Stimulated activated naive CD4-positive, alpha-beta T cell treated with Interleukin-2 at 50 U/mL for 16 hours (primary cell): Measurements from ENCODE around the gene HASPIN.
"Not testable (repeated sequence)": the region's sequence is repeated elsewhere in the genome, so short reads cannot be mapped to it uniquely, and the experiment has no call there.

ENCODE experiments used
- DNase-seq: peaks from one replicate; lab custom pipeline; 2025; lab: John Stamatoyannopoulos, UW

HASPIN gene

DNA sequence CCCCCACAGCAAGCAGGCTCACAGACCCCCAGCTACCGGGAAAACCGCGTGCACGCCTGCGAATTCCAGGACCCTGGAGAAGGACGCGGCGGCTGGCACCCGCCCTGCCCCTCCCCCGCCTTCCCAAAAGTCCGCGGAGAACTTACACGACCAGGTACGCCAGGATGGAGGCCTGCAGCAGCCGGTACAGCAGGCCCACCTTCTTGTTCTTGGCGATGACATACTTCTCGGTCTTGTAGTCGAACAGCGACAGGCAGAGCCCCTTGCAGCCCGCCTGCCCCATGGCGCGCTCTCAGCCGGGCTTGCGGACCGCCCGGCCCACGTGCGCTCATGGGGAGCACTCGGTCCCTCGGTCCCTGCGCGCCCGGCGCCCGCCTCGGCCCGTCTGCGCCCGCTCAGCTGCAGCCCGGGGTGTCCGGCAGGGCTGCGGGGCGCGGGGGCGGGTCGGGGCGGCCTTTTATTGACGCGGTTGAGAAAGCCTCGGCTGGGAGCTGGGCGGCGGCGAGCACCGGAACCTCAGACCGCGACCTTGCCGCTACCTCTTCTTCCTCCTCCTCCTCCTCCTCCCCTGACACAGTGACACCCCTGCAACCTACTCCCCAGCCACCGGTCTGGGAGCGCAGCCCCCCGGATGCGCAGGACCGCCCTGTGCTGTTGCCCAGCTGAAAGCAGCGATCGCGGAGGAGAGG lies 27.8 kb upstream of the HASPIN start, which contains the start of gene P2RX5:
Gene P2RX5, minus strand, starts transcription at position 433 of the 689 bp plus-strand sequence. Its CDS starts 150 bp downstream, at position 283.
- DNase-seq: peak; percentile 25

GRCh38 chr17:3697103-3697476 lies 26.6 kb upstream of the HASPIN start:
- no peak for DNase-seq

DNA sequence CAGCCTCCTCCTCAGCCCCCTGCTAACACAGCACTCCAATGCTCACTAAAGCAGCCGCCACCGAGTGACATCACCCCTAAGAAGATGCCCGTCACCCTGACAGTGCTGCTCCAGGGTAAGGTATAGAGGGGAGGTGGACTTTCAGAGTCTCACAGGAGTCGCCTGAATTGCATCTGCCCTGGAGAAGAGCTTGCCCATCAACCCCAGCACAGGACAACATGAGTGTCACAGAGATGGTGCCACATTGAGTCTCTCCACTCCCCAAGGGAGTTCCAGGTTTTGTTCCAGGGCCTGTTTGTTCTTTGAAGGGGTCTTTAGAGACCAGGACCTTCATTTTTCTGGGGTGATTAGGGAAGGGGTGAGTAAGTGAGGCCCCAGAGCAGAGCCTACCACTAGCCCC lies 25.6 kb upstream of the HASPIN start:
- no peak for DNase-seq

DNA sequence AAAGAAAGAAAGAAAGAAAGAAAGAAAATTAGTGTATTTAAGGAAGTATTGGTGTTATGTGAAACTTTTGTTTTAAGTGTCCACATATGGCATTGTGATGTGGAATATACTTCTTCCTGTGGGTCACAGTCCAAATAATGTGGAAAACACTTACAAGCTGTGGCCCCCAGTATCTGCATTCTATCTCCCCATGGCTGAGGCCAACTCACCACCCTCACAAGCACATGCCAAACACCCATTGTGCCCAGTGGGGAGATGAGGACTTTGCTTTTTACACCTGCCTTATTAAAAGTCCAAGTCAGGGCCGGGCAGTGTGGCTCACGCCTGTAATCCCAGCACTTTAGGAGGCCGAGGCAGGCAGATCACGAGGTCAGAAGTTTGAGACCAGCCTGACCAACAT lies 23.8 kb upstream of the HASPIN start:
- no peak for DNase-seq

GRCh38 chr17:3702041-3702539 lies 21.6 kb upstream of the HASPIN start:
- not testable (repeated sequence) for DNase-seq

- DNase-seq: no peak
Measured at GRCh38 chr17:3704931-3705717, 18.6 kb upstream of the HASPIN start.

DNA sequence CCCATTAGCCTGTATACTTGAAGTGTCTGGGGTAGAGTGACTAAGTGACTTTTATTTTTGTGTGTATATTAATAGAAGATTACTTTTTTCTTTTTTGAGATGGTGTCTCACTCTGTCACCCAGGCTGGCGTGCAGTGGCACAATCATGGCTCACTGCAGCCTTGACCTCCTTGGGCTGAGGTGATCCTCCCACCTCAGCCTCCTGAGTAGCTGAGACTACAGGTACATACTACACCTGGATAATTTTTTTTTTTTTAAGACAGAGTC lies 18.1 kb upstream of the HASPIN start:
- not testable (repeated sequence) for DNase-seq

DNA sequence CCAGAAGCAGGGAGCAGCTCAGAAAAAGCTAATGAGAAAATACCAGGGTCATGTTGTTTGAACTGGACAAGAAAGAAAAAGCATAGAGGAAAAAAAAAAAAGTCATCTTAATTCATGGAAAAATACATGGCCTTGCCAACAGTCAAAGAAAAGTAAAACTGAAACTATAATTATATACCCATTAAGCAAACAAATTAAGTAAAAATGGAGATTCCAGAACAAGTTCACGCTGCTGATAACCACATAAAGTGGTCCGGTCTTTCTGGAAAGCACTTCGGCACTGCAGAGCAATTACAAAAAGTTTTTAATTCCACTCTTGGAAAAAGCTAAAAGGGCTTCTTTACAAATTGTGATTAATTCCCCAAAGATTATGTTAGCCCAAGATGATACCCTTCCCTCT lies 15.3 kb upstream of the HASPIN start:
- no peak for DNase-seq

GRCh38 chr17:3710951-3711383 lies 12.7 kb upstream of the HASPIN start:
- DNase-seq: peak; percentile 71

DNA sequence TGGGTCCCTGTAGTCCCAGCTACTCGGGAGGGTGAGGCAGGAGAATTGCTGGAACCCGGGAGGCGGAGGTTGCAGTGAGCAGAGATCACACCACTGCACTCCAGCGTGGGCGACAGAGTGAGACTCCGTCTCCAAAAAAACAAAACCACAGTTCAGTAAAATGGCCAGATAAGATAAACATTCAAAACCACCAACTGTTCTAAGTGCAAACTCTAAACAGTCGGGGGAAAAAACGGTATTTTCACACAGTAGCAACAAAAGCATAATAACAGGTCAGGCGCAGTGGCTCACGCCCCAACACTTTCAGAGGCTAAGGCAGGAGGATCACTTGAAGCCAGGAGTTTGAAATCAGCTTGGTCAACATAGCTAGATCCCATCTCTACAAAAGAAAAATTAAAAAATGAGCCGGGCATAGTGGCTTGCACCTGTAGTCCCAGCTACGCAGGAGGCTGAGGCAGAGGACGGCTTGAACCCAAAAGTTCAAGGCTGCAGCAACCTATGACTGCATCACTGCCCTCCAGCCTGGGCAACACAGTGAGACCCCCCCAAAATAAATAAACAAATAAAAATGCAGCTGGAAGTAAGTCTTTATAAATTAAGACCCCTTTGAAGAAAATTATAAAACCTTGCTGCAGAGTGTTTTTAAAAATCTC lies 10.8 kb upstream of the HASPIN start:
- peak; percentile 7 for DNase-seq

DNA sequence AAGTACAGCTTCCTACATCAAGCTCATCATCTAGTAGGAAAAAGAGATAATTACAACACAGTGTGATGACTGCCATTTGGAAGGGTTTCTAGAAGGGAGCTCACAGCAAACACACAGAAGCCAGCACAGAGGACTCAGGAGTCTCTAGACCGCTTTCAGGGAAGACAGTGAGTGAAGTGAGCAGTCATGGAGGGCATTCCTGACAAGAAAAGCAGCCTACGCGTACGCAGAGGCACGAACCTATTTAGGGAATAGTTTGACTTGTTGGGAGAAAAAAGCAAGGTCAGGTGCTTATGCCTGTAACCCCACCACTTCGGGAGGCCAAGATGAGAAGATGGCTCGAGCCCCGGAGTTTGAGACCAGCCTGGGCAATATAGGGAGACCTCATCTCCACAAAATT lies 8.4 kb upstream of the HASPIN start:
- DNase-seq: no peak

- no peak for DNase-seq
Measured at GRCh38 chr17:3718201-3718600, 5.5 kb upstream of the HASPIN start.

DNA sequence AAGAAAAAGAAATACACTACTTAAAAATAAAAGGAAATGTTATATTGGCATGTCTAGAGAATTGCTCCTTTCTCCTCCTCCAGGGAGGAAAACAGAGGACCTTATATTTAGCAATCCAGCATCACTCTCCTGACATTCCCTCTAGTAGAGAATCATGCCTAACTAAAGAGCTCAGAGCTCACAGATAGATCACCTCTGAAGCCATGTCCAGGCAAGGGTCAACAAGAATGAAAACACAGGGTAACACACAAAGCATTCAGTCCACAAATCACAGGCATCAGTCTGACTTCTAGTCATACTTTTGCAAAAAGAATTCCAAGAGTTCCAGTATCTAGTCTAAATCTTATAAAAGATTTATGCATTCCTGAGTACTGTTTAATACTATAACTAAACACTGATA lies 4.4 kb upstream of the HASPIN start:
- no peak for DNase-seq

DNA sequence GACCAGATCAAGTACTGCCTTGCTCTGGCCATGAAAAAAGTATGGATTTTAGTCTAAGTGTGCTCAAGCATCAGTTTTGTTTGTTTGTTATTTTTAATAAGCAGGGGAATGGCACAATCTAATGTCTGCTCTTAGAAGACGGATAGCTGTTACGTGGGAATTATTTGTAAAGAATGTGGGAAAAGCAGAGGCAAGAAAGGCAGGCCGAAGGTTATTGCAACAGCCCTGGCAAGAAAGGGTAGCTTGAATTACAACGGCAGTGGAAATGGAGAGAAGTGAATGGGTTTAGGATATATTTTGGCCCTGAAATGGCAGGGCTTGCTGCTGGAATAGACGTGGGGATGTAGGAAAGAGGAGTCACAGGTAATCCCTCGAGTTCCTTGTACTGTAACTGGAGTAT lies 987 bp upstream of the HASPIN start:
- DNase-seq: no peak

DNA sequence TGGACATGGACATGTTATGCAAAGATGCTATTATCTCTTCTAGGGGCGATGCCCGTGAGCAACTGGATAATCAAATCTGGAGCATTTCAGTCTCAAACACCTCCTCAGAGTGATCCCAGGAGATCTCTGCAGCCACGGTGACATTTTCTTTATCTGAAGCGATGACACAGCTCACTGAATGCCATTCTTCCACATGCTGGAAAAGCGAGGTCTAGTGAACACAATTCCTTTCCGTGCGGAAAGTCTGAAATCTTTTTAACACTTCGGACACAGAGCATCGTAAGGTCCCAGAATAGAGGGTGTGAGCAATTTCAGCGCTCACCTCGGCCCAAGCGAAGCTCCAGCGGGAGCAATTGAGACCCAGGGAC lies 531 bp upstream of the HASPIN start:
- no peak for DNase-seq

DNA sequence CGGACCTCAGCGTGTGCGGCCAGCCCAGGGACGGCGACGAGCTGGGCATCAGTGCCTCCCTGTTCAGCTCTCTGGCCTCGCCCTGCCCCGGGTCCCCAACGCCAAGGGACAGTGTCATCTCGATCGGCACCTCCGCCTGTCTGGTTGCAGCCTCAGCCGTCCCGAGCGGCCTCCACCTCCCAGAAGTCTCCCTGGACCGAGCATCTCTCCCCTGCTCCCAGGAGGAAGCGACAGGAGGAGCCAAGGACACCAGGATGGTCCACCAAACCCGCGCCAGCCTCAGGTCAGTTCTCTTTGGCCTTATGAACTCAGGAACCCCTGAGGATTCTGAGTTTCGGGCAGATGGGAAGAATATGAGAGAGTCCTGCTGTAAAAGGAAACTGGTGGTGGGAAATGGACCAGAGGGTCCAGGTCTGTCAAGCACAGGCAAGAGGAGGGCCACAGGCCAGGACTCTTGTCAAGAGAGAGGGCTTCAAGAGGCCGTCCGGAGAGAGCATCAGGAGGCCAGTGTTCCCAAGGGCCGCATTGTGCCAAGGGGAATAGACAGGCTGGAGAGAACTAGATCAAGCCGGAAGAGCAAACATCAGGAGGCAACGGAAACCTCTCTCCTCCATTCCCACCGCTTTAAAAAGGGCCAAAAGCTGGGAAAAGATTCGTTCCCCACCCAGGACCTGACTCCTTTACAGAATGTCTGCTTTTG lies 825 bp downstream of the HASPIN start:
- no peak for DNase-seq

DNA sequence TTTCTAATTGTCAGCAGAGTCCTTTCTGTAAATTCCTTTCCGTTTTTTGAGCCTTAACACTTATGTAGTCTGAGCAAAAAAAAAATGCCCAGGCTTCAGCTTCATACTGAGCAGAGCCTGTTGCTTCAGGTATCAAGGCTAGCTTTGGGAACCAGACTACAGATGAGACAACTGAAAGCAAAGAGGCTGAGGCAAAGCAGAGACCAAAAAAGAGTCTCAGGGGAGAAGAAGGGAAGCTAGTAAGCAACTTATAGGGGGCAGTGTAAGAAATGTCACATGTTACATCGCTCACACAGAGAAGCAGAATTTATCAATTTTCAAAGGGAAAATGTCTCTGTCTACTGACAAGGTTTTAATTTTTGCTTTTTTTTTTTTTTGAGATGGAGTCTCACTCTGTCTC lies 3.3 kb downstream of the HASPIN start:
- DNase-seq: no peak

DNA sequence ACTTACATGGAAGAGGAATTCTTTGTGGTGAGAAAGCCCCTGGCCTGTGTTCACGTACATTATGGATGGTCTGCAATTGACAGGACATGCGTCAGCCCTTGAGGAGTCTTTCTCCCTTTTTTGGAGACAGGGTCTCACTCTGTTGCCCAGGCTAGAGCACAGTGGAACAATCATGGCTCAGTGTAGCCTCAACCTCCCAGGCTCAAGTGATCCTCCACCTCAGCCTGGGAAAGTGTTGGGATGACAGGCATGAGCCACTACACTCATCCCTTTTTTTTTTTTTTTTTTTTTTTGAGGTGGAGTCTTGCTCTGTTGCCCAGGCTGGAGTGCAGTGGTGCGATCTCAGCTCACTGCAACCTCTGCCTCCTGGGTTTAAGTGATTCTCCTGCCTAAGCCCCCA lies 4.4 kb downstream of the HASPIN start:
- not testable (repeated sequence) for DNase-seq

DNA sequence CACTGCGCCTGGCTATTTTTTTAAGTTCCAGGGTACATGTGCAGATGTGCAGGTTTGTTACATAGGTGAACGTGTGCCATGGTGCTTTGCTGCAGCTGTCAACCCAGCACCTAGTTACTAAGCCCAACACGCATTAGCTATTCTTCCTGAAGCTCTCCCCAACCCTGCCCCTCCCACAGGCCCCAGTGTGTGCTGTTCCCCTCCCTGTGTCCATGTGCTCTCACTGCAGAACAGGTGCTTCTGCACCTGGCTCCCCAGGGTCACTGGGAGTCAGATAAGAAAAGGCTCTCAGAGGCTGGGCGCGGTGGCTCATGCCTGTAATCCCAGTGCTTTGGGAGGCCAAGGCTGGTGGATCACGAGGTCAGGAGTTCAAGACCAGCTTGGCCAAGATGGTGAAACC lies 6.2 kb downstream of the HASPIN start:
- DNase-seq: no peak

DNA sequence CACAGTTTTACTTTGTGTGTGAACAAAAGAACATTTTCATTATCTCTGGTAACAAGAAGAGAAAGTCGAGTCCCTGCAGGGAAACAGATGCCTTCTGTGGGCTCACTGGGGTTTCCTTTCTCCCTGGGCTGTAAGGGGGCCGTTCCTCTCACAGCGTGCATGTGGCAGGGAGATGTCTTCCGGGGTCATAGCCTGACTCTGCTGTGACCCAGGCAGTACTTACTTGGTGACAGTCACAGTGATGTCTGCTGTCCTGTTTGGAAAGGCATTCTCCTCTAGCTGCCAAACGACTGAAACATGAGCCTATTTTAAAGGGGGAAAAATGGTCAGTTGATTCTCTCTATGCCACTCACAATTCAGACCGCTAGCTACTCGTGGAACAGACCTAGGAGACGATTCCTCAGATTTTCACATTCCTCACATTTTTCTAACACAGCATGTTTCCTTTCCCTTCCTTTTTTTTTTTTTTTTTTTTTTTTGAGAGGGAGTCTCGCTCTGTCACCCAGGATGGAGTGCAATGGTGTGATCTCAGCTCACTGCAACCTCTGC lies 7.3 kb downstream of the HASPIN start:
- DNase-seq: no peak

DNA sequence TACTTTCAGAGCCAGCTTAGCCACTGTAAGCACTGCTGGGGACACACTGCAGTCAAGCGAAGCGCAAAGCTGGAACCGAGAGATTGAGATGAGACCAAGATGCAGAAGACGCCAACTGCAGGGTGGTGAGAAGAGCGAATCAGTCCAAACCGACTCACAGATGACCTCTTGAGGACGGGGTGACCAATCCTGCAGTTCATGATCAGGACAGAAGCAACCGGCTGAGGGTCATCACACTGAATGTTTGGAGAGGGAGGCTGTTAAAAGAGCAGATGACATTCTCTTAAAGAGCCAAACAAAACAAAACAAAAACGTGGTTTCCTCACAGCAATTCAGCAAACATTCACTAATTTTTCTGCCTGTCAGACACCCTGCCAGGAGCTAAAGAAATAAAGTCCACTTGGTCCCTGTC lies 8.5 kb downstream of the HASPIN start:
- DNase-seq: no peak

DNA sequence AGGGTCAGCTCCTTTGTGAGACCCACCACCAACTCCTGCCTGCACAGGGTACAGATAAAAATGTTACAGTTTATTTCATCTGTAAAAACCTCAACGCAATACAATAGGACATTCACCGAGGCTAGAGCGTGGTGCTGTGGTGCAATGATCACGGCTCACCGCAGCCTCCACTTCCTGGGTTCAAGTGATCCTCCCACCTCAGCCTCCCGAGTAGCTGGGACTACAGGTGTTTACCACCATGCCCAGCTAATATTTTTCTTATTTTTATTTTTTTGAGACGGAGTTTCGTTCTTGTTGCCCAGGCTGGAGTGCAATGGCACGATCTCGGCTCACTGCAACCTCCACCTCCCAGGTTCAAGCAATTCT lies 11.2 kb downstream of the HASPIN start:
- not testable (repeated sequence) for DNase-seq
